Cortex of kidney (tissue), 1 donor: ENCODE data around the gene AOC1.
"Not testable (repeated sequence)": the region's sequence is repeated elsewhere in the genome, so short reads cannot be mapped to it uniquely, and the experiment has no call there.

Source experiments
- DNase-seq: peaks from one replicate; lab custom pipeline; 2025; lab: John Stamatoyannopoulos, UW

AOC1 gene

GRCh38 chr7:150897502-150898474, 45.5 kb downstream of the AOC1 start:
- DNase-seq, result no peak

DNA sequence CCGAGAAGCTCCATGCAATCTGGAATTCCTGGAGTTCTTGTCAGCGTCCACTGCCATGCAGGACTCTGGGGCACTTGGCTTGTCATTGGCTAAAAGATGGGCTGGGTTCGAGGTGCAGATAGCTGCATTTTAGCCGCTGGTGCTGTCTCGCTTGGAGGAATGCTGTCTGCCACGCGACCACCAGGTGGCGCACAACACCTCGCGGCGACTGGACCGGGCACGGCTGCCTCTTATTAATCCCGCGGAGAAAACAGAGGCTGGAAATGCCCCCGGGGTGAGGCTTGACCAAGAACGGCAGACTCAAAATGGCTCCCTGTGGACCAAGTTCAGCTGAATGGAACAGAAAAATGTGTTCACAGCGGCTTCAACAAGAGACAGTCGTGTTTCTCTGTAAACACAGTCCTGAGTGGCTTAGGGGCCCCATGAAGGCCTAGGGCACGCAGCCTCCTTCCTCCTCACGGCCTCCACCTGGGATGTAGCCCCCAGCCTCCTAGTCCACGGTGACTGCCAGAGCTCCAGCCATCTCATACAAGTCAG, 46.2 kb downstream of the AOC1 start:
- DNase-seq, result no peak

GRCh38 chr7:150900675-150901074, 48.4 kb downstream of the AOC1 start:
- no peak for DNase-seq

GRCh38 chr7:150901160-150902035, 49.1 kb downstream of the AOC1 start:
- DNase-seq, result no peak

DNA sequence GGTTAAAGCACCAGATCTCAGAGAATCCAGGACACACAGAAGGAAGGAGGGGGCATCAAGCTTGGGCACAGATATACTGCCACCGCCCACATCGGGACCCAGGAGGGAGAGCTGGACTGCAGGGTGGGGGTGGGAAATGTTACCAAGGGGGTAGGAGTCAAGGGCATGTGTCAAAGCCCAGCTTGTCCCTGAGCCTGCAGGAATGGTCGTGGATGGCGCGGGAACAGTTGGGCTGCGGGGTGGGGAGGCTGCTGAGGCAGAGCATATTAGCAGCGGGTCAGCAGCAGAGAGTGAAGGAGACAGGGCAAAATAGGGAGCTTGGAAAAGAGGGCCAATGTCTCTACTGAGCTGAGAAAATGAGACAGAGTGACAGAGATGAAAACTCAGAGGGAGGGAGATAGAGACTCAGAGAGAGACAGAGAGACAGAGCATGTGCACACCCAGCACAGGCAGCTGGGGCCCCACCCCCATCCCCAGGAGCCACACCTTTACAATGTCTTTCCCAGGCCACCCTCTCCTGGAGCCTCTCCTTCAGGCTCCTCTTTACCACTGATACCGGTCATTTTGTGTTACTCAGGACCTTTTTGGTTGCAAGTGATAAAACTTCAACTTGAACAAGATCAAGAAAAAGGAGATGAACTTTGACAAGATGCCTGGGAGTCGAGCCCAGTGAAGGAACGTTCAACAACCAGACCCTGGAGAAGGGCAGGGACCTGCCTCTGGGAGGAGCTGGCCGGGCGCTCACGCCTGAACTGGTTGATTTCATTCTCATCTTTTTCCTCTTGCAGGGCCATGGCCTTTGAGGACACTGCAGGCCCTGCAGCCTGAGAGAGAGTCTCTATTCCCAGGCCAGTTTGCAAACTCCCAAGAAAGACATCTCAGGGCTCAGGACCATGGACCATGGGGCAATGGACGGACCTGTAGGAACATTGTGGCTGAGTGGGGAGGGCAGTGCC, 50.0 kb downstream of the AOC1 start:
- no peak for DNase-seq

DNA sequence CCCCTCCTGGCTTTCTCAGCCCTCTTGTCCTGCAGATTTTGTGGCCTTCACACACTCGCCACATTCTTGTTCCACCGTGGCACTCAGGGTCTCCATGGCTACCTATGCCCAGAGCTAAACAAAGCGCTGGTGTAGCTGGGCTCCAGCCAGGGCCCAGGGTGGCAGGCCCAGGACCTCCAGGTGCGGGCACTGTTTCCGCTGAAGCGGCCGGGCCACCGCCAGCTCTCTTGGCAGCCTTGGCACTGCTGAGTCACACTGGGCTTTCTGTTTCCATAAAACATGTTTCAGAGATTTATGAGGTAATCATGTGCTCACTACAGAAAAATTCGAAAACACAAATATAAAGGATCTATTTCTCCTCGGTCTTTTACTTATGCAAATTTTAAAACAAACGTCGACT, 51.3 kb downstream of the AOC1 start:
- DNase-seq, result no peak

- DNase-seq, result no peak
These were observed 51.9 kb downstream of the AOC1 start for GRCh38 chr7:150904011-150904909.

DNA sequence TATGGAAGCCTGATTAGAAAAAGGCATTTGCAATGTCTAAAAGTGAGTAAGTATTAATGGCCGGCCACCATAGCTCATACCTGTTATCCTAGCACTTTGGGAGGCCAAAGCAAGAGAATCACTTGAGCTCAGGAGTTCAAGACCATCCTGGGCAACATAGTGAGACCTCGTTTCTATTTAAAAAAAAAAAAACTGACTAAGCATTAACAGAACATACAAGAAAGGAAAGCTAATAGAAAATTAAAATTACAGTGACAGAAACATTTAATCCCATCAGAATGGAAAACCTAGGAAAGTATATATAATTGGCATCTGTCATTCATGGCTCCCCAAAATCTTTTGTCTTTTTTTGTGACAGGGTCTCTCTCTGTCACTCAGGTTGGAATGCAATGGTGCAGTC, 55.9 kb downstream of the AOC1 start:
- DNase-seq, result no peak

GRCh38 chr7:150909200-150909995, 57.1 kb downstream of the AOC1 start:
- DNase-seq, result no peak

GRCh38 chr7:150910305-150910995, 58.1 kb downstream of the AOC1 start:
- not testable (repeated sequence) for DNase-seq

GRCh38 chr7:150910996-150911422, 58.7 kb downstream of the AOC1 start:
- no peak for DNase-seq
